Stimulated activated CD4-positive, alpha-beta T cell treated with anti-CD3 and anti-CD28 coated beads, Interleukin-15, amount 100 ng/mL, for 24 hours (primary cell): Measurements from ENCODE around the gene GNG13.
"Not testable (repeated sequence)": the region's sequence is repeated elsewhere in the genome, so short reads cannot be mapped to it uniquely, and the experiment has no call there.

ENCODE experiments used
- DNase-seq: peaks from one replicate; pipeline ENCODE4 v3.0.0-alpha.2; 2020

GNG13 gene

GRCh38 chr16:760065-760464 is 40.5 kb downstream of the GNG13 start:
- DNase-seq = no peak

- DNase-seq = no peak
Measured at GRCh38 chr16:759110-759910, 41.2 kb downstream of the GNG13 start.

- DNase-seq = no peak
Measured at GRCh38 chr16:756428-756827, 44.1 kb downstream of the GNG13 start.

- no peak for DNase-seq
Measured at GRCh38 chr16:754656-755055, 45.9 kb downstream of the GNG13 start.

GRCh38 chr16:754121-754607 is 46.4 kb downstream of the GNG13 start:
- not testable (repeated sequence) for DNase-seq

- DNase-seq = no peak
Measured at GRCh38 chr16:752007-752312, 48.6 kb downstream of the GNG13 start.

GRCh38 chr16:751152-752006 is 49.2 kb downstream of the GNG13 start:
- no peak for DNase-seq

GRCh38 chr16:750485-750884 is 50.0 kb downstream of the GNG13 start:
- DNase-seq = no peak

- no peak for DNase-seq
Measured at GRCh38 chr16:749010-749409, 51.5 kb downstream of the GNG13 start.
